Gastrocnemius medialis (tissue), 4 donors: Measurements from ENCODE around the gene CYP4F11.

ENCODE experiments used
- POLR2A ChIP-seq, 2 donors: fragments of 450-650 bp; IDR thresholded peaks; one replicate each; pipeline ENCODE4 v1.6.1; 2017; ENCODE audit warnings: antibody characterized with exemption in 2 of 2, mild to moderate bottlenecking in 2 of 2, moderate library complexity in 2 of 2
- TF ChIP-seq, protein P1 (sequence below), 5 experiments: fragments of 450-650 bp in 3 of 5; fragments of 200-600 bp in 2 of 5; sonication (generic) in 2 of 5; IDR thresholded peaks in 4 of 5; conservative IDR thresholded peaks in 1 of 5; 1 replicate in 4 of 5; 2 replicates in 1 of 5; pipeline ENCODE4 v1.5.1; 2016 to 2019; ENCODE audit warnings: antibody characterized with exemption in 5 of 5, mild to moderate bottlenecking in 3 of 5, moderate library complexity in 3 of 5

DNA sequence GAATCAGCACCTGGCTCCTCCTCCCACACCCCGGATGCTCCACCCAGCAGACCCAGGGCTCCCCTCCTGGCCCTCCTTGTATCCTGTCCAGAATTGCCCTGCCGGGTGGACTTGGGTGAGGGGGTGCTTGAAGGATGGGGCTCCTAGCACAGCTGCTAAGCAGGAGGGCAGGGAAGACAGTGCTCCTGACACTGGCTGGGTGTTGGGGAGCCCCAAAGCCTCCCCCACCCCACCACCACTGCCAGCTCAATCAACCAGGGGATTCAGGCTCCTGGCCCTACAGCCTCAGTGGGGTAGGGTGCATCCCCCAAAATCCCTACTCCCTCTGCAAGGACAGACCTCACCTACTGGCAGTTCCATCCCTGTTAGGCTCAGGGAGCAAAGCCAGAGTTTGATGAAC is 2.6 kb upstream of the CYP4F11 start:
- TF ChIP-seq, protein P1, sequence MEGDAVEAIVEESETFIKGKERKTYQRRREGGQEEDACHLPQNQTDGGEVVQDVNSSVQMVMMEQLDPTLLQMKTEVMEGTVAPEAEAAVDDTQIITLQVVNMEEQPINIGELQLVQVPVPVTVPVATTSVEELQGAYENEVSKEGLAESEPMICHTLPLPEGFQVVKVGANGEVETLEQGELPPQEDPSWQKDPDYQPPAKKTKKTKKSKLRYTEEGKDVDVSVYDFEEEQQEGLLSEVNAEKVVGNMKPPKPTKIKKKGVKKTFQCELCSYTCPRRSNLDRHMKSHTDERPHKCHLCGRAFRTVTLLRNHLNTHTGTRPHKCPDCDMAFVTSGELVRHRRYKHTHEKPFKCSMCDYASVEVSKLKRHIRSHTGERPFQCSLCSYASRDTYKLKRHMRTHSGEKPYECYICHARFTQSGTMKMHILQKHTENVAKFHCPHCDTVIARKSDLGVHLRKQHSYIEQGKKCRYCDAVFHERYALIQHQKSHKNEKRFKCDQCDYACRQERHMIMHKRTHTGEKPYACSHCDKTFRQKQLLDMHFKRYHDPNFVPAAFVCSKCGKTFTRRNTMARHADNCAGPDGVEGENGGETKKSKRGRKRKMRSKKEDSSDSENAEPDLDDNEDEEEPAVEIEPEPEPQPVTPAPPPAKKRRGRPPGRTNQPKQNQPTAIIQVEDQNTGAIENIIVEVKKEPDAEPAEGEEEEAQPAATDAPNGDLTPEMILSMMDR (IDR thresholded peaks at IDR 0.05 in 4 of 5, conservative IDR thresholded peaks at IDR 0.05 in 1 of 5): no peak
- no peak for TF ChIP-seq POLR2A (IDR thresholded peaks at IDR 0.05)
